Raji (cell line): ENCODE results near the gene TBC1D32.

Experiments
- POLR2A ChIP-seq: IDR thresholded peaks from 2 replicates; pipeline ENCODE4 v1.6.1; 2011; ENCODE audit warnings: low read depth, low read length, control low read depth; ENCODE audit not compliant: insufficient read depth

The TBC1D32 gene

GRCh38 chr6:121105461-121105860, 228.8 kb downstream of the TBC1D32 start:
- no peak for TF ChIP-seq POLR2A

GRCh38 chr6:121093928-121094327, 240.4 kb downstream of the TBC1D32 start:
- TF ChIP-seq POLR2A, result no peak

GRCh38 chr6:121090492-121090891, 243.8 kb downstream of the TBC1D32 start:
- no peak for TF ChIP-seq POLR2A

GRCh38 chr6:121086876-121087275, 247.4 kb downstream of the TBC1D32 start:
- no peak for TF ChIP-seq POLR2A

GRCh38 chr6:121076119-121076518, 258.2 kb downstream of the TBC1D32 start:
- TF ChIP-seq POLR2A, result no peak

- no peak for TF ChIP-seq POLR2A
Observed at GRCh38 chr6:121067381-121067780, 266.9 kb downstream of the TBC1D32 start.

GRCh38 chr6:121064345-121064744, 269.9 kb downstream of the TBC1D32 start:
- TF ChIP-seq POLR2A, result no peak

GRCh38 chr6:121055572-121056163, 278.6 kb downstream of the TBC1D32 start:
- no peak for TF ChIP-seq POLR2A

GRCh38 chr6:121042766-121043165, 291.5 kb downstream of the TBC1D32 start:
- no peak for TF ChIP-seq POLR2A

- TF ChIP-seq POLR2A, result no peak
Observed at GRCh38 chr6:121040831-121041230, 293.4 kb downstream of the TBC1D32 start.

- TF ChIP-seq POLR2A, result no peak
Observed at GRCh38 chr6:121033091-121033490, 301.2 kb downstream of the TBC1D32 start.

- TF ChIP-seq POLR2A, result no peak
Observed at GRCh38 chr6:121032268-121033006, 301.8 kb downstream of the TBC1D32 start.
